HL-60 (cell line): ENCODE data around the gene GALP.

ENCODE experiments used
- CTCF ChIP-seq: IDR thresholded peaks from one replicate; pipeline ENCODE4 v1.5.1; 2011; ENCODE audit warnings: low read length, control low read depth, inconsistent platforms; ENCODE audit not compliant: insufficient read depth
- GABPA ChIP-seq: IDR thresholded peaks from 2 replicates; pipeline ENCODE4 v1.6.1; 2012; ENCODE audit warnings: low read depth
- POLR2AphosphoS5 ChIP-seq: IDR thresholded peaks from 2 replicates; pipeline ENCODE4 v1.6.1; 2012; ENCODE audit warnings: low read depth
- REST ChIP-seq: IDR thresholded peaks from 2 replicates; pipeline ENCODE4 v1.6.1; 2012; ENCODE audit warnings: low read depth; ENCODE audit not compliant: insufficient replicate concordance
- SPI1 ChIP-seq: IDR thresholded peaks from 2 replicates; pipeline ENCODE4 v1.6.1; 2012; ENCODE audit warnings: low read depth, mild to moderate bottlenecking, borderline replicate concordance

- TF ChIP-seq CTCF (no peak), REST (peak; percentile 93), GABPA (no peak), POLR2AphosphoS5 (no peak), SPI1 (no peak)
Measured at GRCh38 chr19:56167064-56167578, 8.7 kb upstream of the GALP start.
